Measurements from ENCODE around the gene CEP164.
A peak's percentile ranks its signal among the peaks of the same experiment; 100 is the strongest.

CEP164 gene

GRCh38 chr11:117442049-117442868 lies 114.6 kb downstream of the CEP164 start:
- TF ChIP-seq, protein P1, sequence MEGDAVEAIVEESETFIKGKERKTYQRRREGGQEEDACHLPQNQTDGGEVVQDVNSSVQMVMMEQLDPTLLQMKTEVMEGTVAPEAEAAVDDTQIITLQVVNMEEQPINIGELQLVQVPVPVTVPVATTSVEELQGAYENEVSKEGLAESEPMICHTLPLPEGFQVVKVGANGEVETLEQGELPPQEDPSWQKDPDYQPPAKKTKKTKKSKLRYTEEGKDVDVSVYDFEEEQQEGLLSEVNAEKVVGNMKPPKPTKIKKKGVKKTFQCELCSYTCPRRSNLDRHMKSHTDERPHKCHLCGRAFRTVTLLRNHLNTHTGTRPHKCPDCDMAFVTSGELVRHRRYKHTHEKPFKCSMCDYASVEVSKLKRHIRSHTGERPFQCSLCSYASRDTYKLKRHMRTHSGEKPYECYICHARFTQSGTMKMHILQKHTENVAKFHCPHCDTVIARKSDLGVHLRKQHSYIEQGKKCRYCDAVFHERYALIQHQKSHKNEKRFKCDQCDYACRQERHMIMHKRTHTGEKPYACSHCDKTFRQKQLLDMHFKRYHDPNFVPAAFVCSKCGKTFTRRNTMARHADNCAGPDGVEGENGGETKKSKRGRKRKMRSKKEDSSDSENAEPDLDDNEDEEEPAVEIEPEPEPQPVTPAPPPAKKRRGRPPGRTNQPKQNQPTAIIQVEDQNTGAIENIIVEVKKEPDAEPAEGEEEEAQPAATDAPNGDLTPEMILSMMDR (IDR thresholded peaks at IDR 0.05; ENCODE audit: low read depth, low read length, missing control alignments): no peak
- DNase-seq (ENCODE audit: low read depth): no peak
- no peak overlapping the region for H3K4me3 ChIP-seq (ENCODE audit: low read depth, low read length)

- no peak for DNase-seq (ENCODE audit: low read depth)
- TF ChIP-seq, protein P1 (IDR thresholded peaks at IDR 0.05; ENCODE audit: low read depth, low read length, missing control alignments): no peak
- H3K4me3 ChIP-seq (ENCODE audit: low read depth, low read length): no peak overlapping the region
These were observed 115.2 kb downstream of the CEP164 start for GRCh38 chr11:117442869-117443239.

GRCh38 chr11:117443266-117444186 lies 115.9 kb downstream of the CEP164 start:
- TF ChIP-seq, protein P1 (IDR thresholded peaks at IDR 0.05; ENCODE audit: low read depth, low read length, missing control alignments): peak; percentile 44
- no peak overlapping the region for H3K4me3 ChIP-seq (ENCODE audit: low read depth, low read length)
- no peak for DNase-seq (ENCODE audit: low read depth)

DNA sequence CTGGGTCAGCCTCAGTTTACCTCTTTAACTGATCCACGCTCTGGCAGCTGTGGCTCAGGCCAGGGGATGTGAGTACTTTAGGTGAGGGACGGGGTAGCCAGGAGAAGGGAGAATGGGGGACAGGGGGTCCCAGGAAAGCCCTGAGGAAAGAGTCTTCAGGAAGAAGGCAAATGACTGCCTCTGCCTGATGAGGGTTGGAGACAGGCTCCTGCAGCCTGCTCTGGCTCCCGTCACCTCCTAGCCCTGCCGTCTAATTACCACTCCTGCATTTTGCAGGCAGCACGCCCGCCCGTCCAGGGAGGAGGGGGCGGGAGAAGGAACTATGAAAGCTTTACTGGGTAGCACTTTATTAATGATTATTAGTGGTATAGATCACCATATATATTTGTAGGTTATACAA lies 116.6 kb downstream of the CEP164 start:
- TF ChIP-seq, protein P1 (IDR thresholded peaks at IDR 0.05; ENCODE audit: low read depth, low read length, missing control alignments): no peak
- no peak overlapping the region for H3K4me3 ChIP-seq (ENCODE audit: low read depth, low read length)
- no peak for DNase-seq (ENCODE audit: low read depth)

DNA sequence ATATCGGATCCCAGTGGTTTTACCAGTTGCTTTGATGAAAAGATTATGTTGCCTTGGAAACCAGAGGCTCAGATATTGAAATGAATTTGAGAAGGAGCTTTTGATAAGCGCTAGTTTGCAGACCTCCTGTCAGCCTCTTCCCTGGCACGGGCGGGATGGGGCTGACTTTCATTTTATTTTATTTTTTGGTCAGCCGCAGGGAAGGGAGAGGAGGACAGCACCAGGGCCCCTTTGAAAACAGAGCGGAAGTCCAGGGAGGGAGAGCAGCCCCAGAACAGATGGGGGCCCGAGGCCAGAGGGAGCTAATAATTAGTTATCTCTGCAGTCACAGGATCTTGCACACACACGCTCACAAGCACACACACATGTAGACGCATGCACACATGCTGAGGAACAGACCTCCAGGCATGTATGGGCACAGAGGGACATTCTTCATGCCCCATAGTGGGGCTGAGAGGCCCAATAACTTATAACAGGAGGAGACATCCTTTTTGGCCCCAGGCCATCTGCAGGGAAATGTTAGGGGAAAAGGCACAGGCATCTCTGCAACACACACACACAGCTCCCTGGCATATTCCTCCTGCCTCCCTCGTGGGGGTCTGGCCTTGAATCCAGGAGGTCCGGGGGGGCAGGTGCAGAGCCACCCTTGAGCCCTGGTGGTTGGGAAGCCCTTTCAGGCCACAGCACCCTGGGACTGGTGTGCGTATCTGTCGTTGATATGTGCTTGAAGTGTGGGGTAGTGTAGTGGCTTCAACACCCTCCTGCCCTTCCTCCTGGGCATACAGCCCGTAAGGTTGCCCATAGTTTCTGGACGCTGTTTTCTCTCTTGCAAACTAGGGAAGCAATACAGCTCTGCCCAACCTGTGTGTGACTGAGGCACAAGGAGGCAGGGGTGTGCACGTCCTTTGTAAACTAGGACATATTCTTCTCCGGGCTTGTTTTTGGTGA lies 117.3 kb downstream of the CEP164 start:
- no peak for DNase-seq (ENCODE audit: low read depth)
- TF ChIP-seq, protein P1 (IDR thresholded peaks at IDR 0.05; ENCODE audit: low read depth, low read length, missing control alignments): no peak
- H3K4me3 ChIP-seq (ENCODE audit: low read depth, low read length): no peak overlapping the region

DNA sequence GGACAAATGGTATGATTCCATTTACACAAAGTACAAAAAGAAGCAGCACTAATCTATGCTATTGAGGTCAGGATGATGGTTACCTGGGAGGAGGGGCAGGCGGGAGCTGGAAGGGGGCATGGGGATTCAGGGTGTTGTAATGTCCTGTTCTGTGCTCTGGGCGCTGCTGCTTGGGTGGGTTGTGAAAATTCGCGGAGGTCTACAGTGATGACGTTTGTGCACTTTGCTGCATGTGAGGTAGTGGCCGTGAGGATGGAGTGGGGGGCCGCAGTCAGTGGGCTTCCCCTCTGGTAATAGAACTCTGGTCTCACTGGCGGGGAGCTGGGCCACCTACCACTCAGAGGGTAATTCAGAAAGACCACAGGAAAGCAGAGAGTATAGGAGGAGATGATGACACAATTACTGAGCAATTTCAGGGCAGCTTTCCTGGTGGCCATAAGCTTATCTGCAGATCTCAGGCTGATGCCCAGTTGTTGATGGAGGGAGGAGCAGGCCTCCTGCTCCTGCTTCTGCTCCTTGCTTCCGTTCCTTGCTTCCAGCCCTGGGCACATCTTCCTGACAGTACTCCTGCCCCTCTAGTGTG lies 121.5 kb downstream of the CEP164 start:
- no peak overlapping the region for H3K4me3 ChIP-seq (ENCODE audit: low read depth, low read length)
- DNase-seq (ENCODE audit: low read depth): no peak
- TF ChIP-seq, protein P1 (IDR thresholded peaks at IDR 0.05; ENCODE audit: low read depth, low read length, missing control alignments): no peak

All from GM12864 (cell line).